Trophoblast cell (in vitro differentiated cells and primary cell): ENCODE measurements around the gene LKAAEAR1.
A peak's percentile ranks its signal among the peaks of the same experiment; 100 is the strongest.

Experiments used
- DNase-seq, 2 donors: peaks; one replicate each; pipeline ENCODE4 v3.0.0-alpha.2; 2016
- H2AFZ ChIP-seq: 2 replicates; pipeline ENCODE4 v1.6.1; 2013; ENCODE audit warnings: low read length, moderate library complexity, mild to moderate bottlenecking; ENCODE audit not compliant: insufficient read depth, poor library complexity
- H2AK5ac ChIP-seq: 2 replicates; pipeline ENCODE4 v1.6.1; 2013; ENCODE audit warnings: mild to moderate bottlenecking, low read length
- H2BK120ac ChIP-seq: 2 replicates; pipeline ENCODE4 v1.6.1; 2013; ENCODE audit warnings: low read length, mild to moderate bottlenecking, moderate library complexity; ENCODE audit not compliant: insufficient read depth, poor library complexity
- H2BK12ac ChIP-seq: 2 replicates; pipeline ENCODE4 v1.6.1; 2013; ENCODE audit warnings: mild to moderate bottlenecking, low read length, moderate library complexity
- H2BK5ac ChIP-seq: 2 replicates; pipeline ENCODE4 v1.6.1; 2013; ENCODE audit warnings: low read length, low read depth, moderate library complexity, mild to moderate bottlenecking; ENCODE audit not compliant: poor library complexity
- H3K14ac ChIP-seq: 2 replicates; pipeline ENCODE4 v1.6.1; 2013; ENCODE audit warnings: mild to moderate bottlenecking, low read length
- H3K18ac ChIP-seq: 2 replicates; pipeline ENCODE4 v1.6.1; 2013; ENCODE audit warnings: mild to moderate bottlenecking, low read length
- H3K23ac ChIP-seq: 2 replicates; pipeline ENCODE4 v1.6.1; 2013; ENCODE audit warnings: low read length
- H3K27ac ChIP-seq: 2 replicates; pipeline ENCODE4 v1.5.1; 2013; ENCODE audit warnings: low read depth, mild to moderate bottlenecking, inconsistent platforms, low read length, moderate library complexity
- H3K27me3 ChIP-seq: 2 replicates; pipeline ENCODE4 v1.6.1; 2013; ENCODE audit warnings: inconsistent platforms, mild to moderate bottlenecking, low read length, moderate library complexity; ENCODE audit not compliant: insufficient read depth
- H3K36me3 ChIP-seq, 2 experiments: 1 replicate in 1 of 2; 2 replicates in 1 of 2; pipeline ENCODE4 v1.6.1; 2013; ENCODE audit warnings: low read length in 2 of 2, mild to moderate bottlenecking in 2 of 2, moderate library complexity in 1 of 2; ENCODE audit not compliant: insufficient read depth in 2 of 2, control insufficient read depth in 1 of 2
- H3K4ac ChIP-seq: 2 replicates; pipeline ENCODE4 v1.6.1; 2013; ENCODE audit warnings: low read depth, mild to moderate bottlenecking, low read length, moderate library complexity
- H3K4me1 ChIP-seq, 2 experiments: 1 replicate in 1 of 2; 2 replicates in 1 of 2; pipeline ENCODE4 v1.6.1; 2013; ENCODE audit warnings: low read length in 2 of 2, mild to moderate bottlenecking in 2 of 2, moderate library complexity in 1 of 2; ENCODE audit not compliant: insufficient read depth in 2 of 2, control insufficient read depth in 1 of 2
- H3K4me2 ChIP-seq: 2 replicates; pipeline ENCODE4 v1.6.1; 2013; ENCODE audit warnings: inconsistent platforms, mild to moderate bottlenecking, low read length, moderate library complexity
- H3K4me3 ChIP-seq: 2 replicates; pipeline ENCODE4 v1.5.1; 2013; ENCODE audit warnings: mild to moderate bottlenecking, low read depth, low read length, inconsistent platforms
- H3K79me1 ChIP-seq: one replicate; pipeline ENCODE4 v1.6.1; 2013; ENCODE audit warnings: low read length
- H3K79me2 ChIP-seq: 2 replicates; pipeline ENCODE4 v1.6.1; 2013; ENCODE audit warnings: low read length, mild to moderate bottlenecking; ENCODE audit not compliant: control insufficient read depth, insufficient read depth, poor library complexity
- H3K9ac ChIP-seq: 2 replicates; pipeline ENCODE4 v1.6.1; 2013; ENCODE audit warnings: mild to moderate bottlenecking, low read length
- H3K9me3 ChIP-seq: 2 replicates; pipeline ENCODE4 v1.6.1; 2013; ENCODE audit warnings: low read depth, mild to moderate bottlenecking, control low read depth, inconsistent platforms, low read length; ENCODE audit not compliant: insufficient read depth
- H4K12ac ChIP-seq: 2 replicates; pipeline ENCODE4 v1.6.1; 2013; ENCODE audit warnings: low read depth, mild to moderate bottlenecking, low read length, moderate library complexity
- H4K8ac ChIP-seq: 2 replicates; pipeline ENCODE4 v1.6.1; 2013; ENCODE audit warnings: low read depth, mild to moderate bottlenecking, low read length, moderate library complexity
- H4K91ac ChIP-seq: one replicate; pipeline ENCODE4 v1.6.1; 2013; ENCODE audit warnings: low read depth, mild to moderate bottlenecking, low read length, moderate library complexity
- WGBS: extraction: QIAGEN DNeasy Blood & Tissue Kit; methylation state at CpG from one replicate; pipeline ENCODE4 v1.1.7; 2013; ENCODE audit warnings: missing lambda C conversion rate; ENCODE audit not compliant: insufficient read length, insufficient coverage; ENCODE audit errors: extremely low coverage; 5-methylcytosine and 5-hydroxymethylcytosine counted together

The LKAAEAR1 gene

DNA sequence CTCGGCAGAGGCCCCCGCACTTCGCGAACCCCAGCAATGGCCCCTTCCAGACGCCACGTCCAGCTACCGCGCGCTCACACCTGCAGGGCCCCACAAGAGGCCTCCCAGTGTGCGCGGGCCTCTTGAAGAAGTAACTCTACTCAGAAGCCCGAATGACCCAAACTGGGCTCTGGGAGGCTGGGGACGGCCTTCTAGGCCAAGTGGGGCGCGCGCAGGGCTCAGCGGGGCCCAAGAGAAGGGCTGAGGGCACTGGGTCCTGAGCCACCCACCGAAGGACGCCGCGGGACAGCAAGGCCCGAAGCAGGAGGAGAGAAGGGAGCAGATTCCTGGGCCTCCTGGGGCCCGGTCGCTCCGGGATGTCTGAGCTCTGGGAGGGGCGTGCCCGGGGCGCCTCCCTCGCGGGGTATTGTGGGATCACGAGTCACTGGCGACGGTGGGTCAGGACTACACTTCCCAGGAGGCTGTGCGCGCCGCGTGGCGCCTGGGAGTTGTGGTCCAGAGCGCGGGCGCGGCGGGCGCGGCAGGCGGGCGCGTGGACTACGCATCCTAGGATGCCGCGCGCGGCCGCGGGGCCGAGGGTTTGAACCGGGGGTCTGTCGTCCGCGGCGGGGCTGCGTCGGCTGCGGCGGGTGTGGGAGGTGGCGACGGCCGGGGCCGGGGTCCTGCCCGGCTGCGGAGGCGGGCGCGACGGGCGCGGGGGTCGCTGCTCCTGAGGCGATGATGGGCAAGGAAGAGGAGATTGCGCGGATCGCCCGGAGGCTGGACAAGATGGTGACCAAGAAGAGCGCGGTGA, 21.4 kb downstream of the LKAAEAR1 start, which contains the start of gene TCEA2:
Gene TCEA2 (plus strand): TSS at position 603 of the 793 bp plus-strand sequence. CDS start 115 bp downstream, at position 718.
- Histone ChIP-seq H4K8ac (peak within 1 kb of the TSS; percentile 100), H3K79me1 (peaks cover 12% of the 10 kb centered on the region), H2AK5ac (peak within 1 kb of the TSS; percentile 92), H3K23ac (no peak within 1 kb of the TSS), H3K4me2 (peak within 1 kb of the TSS; percentile 92), H3K79me2 (peaks cover 12% of the 10 kb centered on the region), H3K27ac (peak within 1 kb of the TSS; percentile 5), H4K91ac (peak within 1 kb of the TSS; percentile 92), H3K36me3 (no peaks in the 10 kb centered on the region), H2AFZ (peak within 1 kb of the TSS; percentile 93), H2BK12ac (peak within 1 kb of the TSS; percentile 30), H3K9ac (peak within 1 kb of the TSS; percentile 85), H3K4me3 (peak within 1 kb of the TSS; percentile 88), H2BK5ac (peak within 1 kb of the TSS; percentile 79), H3K9me3 (no peaks in the 10 kb centered on the region), H3K14ac (peak within 1 kb of the TSS; percentile 97), H2BK120ac (peak within 1 kb of the TSS; percentile 93), H3K4me1 (peaks cover 15 to 19% of the 10 kb centered on the region in 2 experiments), H3K18ac (peak within 1 kb of the TSS; percentile 98), H3K27me3 (no peaks in the 10 kb centered on the region), H3K4ac (peak within 1 kb of the TSS; percentile 89), H4K12ac (peak within 1 kb of the TSS; percentile 97)
- no CpG with 5 or more reads among the region's 85 CpGs for WGBS
- DNase-seq, result peak; percentile 85 to 95

DNA sequence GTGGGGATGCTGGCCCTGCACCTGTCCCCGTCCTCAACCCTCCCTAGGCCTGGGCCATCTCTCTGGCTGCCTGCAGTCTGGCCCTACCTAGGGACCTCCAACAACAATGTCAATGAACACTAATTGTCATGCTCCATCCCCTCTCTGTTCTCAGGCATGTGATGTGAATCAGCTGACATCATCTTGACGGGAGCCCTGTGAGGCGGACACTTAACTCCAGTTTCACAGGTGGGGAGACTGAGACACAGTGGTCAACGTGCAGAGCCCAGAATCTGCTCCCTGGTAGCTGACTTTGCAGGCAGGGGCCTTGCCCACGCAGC, 22.0 kb downstream of the LKAAEAR1 start:
- Histone ChIP-seq H3K9ac (no peak overlapping the region), H3K27ac (peak overlapping the region; percentile 5), H3K23ac (no peak overlapping the region), H3K4me1 (peaks cover 15 to 22% of the 10 kb centered on the region in 2 experiments), H4K8ac (peak overlapping the region; percentile 100), H3K14ac (peak overlapping the region; percentile 97), H4K91ac (peak overlapping the region; percentile 88), H2AK5ac (peak overlapping the region; percentile 20), H3K36me3 (no peaks in the 10 kb centered on the region), H2BK12ac (no peak overlapping the region), H3K18ac (peak overlapping the region; percentile 90), H4K12ac (peak overlapping the region; percentile 97), H3K79me1 (peaks cover 12% of the 10 kb centered on the region), H2AFZ (peak overlapping the region; percentile 93), H2BK120ac (peak overlapping the region; percentile 93), H3K4ac (peak overlapping the region; percentile 74), H3K27me3 (no peaks in the 10 kb centered on the region), H3K4me2 (peak overlapping the region; percentile 71), H3K9me3 (no peaks in the 10 kb centered on the region), H3K79me2 (peaks cover 12% of the 10 kb centered on the region), H3K4me3 (peak overlapping the region; percentile 58), H2BK5ac (peak overlapping the region; percentile 79)
- WGBS, result no CpG with 5 or more reads among the region's 5 CpGs
- no peak for DNase-seq

DNA sequence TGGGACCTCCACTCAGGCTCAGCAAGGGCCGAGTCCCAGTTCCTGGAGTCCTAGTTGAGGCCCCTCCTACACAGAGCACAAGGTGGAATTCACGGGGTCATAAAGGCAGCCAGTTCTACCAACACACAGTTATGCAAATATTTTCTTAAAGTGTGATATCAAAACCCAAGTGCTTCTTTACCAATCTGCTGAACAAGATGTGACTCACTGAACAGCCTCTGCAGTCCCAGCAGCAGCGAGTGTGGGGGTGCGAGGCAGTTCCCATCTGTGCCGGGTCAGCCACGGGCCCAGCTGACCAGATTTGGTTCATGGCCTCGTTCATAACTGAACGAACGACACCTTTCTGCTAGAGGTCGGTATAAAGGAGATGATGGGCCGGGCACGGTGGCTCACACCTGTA, 25.7 kb downstream of the LKAAEAR1 start:
- Histone ChIP-seq H3K27ac (no peak overlapping the region), H2BK5ac (no peak overlapping the region), H3K79me2 (peaks cover 9% of the 10 kb centered on the region), H3K4ac (no peak overlapping the region), H2AK5ac (no peak overlapping the region), H2BK12ac (no peak overlapping the region), H3K4me1 (peaks cover 27 to 40% of the 10 kb centered on the region in 2 experiments), H2BK120ac (no peak overlapping the region), H3K27me3 (no peaks in the 10 kb centered on the region), H3K4me2 (no peak overlapping the region), H3K18ac (no peak overlapping the region), H4K12ac (no peak overlapping the region), H3K4me3 (no peak overlapping the region), H2AFZ (no peak overlapping the region), H3K79me1 (peaks cover 26% of the 10 kb centered on the region), H3K23ac (no peak overlapping the region), H4K91ac (no peak overlapping the region), H3K14ac (no peak overlapping the region), H4K8ac (no peak overlapping the region), H3K36me3 (no peaks in the 10 kb centered on the region), H3K9ac (no peak overlapping the region), H3K9me3 (no peaks in the 10 kb centered on the region)
- DNase-seq, result no peak
- WGBS, result no CpG with 5 or more reads among the region's 12 CpGs

DNA sequence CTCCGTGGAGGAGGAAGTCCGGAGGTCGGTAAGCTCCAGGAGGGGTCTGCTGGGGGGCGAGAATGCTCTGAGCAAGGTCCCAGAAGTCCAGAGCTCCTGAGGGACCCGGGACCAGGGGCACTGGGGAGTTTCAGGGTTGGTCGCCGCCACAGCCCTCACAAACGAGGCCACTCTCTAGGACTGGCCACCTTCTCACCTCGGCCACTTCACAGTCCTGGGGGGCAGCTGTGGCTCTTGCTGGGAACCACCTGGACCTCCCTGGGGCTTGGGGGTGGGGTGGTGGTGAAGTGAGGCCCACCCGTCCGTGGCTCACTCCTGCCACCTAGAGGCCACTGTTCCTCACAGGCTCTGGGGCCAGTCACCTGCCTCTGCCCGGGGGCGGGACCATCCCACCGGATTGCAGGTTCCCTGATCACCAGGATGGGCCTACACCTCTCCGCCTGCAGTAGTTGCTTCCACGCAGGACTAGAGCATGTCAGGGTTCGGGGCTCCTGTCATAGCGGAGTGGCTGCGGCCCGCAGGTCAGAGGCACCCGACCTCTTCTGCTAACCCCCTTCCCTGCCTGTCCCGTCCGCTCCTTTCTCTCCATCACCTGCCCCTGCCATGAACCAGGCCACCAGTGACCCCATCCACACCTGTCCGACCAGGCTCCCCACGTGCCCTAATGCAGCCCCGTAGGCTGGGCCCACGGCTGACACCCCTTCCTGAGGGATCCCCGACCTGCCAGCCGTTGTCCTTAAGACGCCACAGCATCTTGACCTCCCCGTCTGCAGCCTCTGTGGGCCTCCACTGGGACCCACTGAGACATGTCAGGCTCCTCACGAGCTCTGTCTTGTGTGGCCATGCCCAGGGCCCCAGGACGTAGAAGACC, 26.3 kb downstream of the LKAAEAR1 start:
- Histone ChIP-seq H3K14ac (no peak overlapping the region), H2AFZ (peak overlapping the region; percentile 48), H2BK120ac (peak overlapping the region; percentile 11), H3K79me1 (peaks cover 20% of the 10 kb centered on the region), H2BK5ac (no peak overlapping the region), H3K27ac (no peak overlapping the region), H3K9me3 (no peaks in the 10 kb centered on the region), H3K36me3 (no peaks in the 10 kb centered on the region), H3K4ac (no peak overlapping the region), H3K27me3 (no peaks in the 10 kb centered on the region), H3K23ac (no peak overlapping the region), H3K4me1 (peaks cover 27 to 40% of the 10 kb centered on the region in 2 experiments), H4K12ac (peak overlapping the region; percentile 22), H2BK12ac (peak overlapping the region; percentile 70), H3K9ac (no peak overlapping the region), H4K8ac (peak overlapping the region; percentile 47), H3K18ac (no peak overlapping the region), H4K91ac (peak overlapping the region; percentile 29), H2AK5ac (no peak overlapping the region), H3K79me2 (peaks cover 4% of the 10 kb centered on the region), H3K4me3 (no peak overlapping the region), H3K4me2 (no peak overlapping the region)
- WGBS, result no CpG with 5 or more reads among the region's 33 CpGs
- peak; percentile 52 to 69 for DNase-seq
